ENCODE results near the gene GTF2A1.

Gene GTF2A1

DNA sequence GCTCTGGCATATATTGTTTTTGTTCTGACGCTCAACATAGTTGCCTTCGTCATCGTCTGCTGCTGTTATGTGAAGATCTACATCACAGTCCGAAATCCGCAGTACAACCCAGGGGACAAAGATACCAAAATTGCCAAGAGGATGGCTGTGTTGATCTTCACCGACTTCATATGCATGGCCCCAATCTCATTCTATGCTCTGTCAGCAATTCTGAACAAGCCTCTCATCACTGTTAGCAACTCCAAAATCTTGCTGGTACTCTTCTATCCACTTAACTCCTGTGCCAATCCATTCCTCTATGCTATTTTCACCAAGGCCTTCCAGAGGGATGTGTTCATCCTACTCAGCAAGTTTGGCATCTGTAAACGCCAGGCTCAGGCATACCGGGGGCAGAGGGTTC lies 77.0 kb downstream of the GTF2A1 start:
- in situ Hi-C loops (cut with MboI; ENCODE audit: low sequenced_read_pairs, unreplicated experiment) = no loop called here
- DNase-seq (ENCODE audit: low spot score) = no peak

GRCh38 chr14:81141426-81141825 lies 79.3 kb downstream of the GTF2A1 start:
- in situ Hi-C loops (cut with MboI; ENCODE audit: low sequenced_read_pairs, unreplicated experiment) = no loop called here
- TF ChIP-seq, protein P1, sequence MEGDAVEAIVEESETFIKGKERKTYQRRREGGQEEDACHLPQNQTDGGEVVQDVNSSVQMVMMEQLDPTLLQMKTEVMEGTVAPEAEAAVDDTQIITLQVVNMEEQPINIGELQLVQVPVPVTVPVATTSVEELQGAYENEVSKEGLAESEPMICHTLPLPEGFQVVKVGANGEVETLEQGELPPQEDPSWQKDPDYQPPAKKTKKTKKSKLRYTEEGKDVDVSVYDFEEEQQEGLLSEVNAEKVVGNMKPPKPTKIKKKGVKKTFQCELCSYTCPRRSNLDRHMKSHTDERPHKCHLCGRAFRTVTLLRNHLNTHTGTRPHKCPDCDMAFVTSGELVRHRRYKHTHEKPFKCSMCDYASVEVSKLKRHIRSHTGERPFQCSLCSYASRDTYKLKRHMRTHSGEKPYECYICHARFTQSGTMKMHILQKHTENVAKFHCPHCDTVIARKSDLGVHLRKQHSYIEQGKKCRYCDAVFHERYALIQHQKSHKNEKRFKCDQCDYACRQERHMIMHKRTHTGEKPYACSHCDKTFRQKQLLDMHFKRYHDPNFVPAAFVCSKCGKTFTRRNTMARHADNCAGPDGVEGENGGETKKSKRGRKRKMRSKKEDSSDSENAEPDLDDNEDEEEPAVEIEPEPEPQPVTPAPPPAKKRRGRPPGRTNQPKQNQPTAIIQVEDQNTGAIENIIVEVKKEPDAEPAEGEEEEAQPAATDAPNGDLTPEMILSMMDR (IDR thresholded peaks at IDR 0.05; ENCODE audit: borderline replicate concordance, control extremely low read depth, extremely low read depth, insufficient read depth, missing control alignments) = no peak
- no peak for DNase-seq (ENCODE audit: low spot score)

More for the DNA sequence above, 77.0 kb downstream of the GTF2A1 start:
- TF ChIP-seq, protein P1 (IDR thresholded peaks at IDR 0.05; ENCODE audit: borderline replicate concordance, control extremely low read depth, extremely low read depth, insufficient read depth, missing control alignments) = no peak

GRCh38 chr14:81138429-81138828 lies 82.3 kb downstream of the GTF2A1 start:
- in situ Hi-C loops (cut with MboI; ENCODE audit: low sequenced_read_pairs, unreplicated experiment) = no loop called here
- no peak for DNase-seq (ENCODE audit: low spot score)
- TF ChIP-seq, protein P1 (IDR thresholded peaks at IDR 0.05; ENCODE audit: borderline replicate concordance, control extremely low read depth, extremely low read depth, insufficient read depth, missing control alignments) = no peak

GRCh38 chr14:81137316-81137715 lies 83.4 kb downstream of the GTF2A1 start:
- TF ChIP-seq, protein P1 (IDR thresholded peaks at IDR 0.05; ENCODE audit: borderline replicate concordance, control extremely low read depth, extremely low read depth, insufficient read depth, missing control alignments) = no peak
- in situ Hi-C loops (cut with MboI; ENCODE audit: low sequenced_read_pairs, unreplicated experiment) = no loop called here
- DNase-seq (ENCODE audit: low spot score) = no peak

GRCh38 chr14:81133400-81133799 lies 87.4 kb downstream of the GTF2A1 start:
- DNase-seq (ENCODE audit: low spot score) = no peak
- TF ChIP-seq, protein P1 (IDR thresholded peaks at IDR 0.05; ENCODE audit: borderline replicate concordance, control extremely low read depth, extremely low read depth, insufficient read depth, missing control alignments) = no peak
- in situ Hi-C loops (cut with MboI; ENCODE audit: low sequenced_read_pairs, unreplicated experiment) = no loop called here

DNA sequence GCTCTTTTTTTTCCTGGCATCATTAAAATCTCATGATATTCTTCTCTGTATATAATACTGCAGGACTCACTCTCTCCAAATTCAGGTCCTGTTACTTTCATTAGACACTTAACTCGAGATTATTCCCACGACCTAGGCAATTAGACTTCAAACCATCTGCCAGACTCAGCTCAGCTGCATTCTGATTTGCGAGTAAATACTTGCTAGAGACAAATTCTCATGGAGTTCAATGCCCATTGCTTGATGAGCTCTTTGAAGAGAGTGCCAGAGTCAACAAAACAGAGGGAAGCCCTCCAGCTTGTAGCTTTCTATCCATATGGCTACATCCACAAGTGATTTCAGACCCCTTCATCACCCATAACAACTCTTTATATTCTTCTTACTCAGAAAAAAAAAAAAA lies 88.3 kb downstream of the GTF2A1 start:
- in situ Hi-C loops (cut with MboI; ENCODE audit: low sequenced_read_pairs, unreplicated experiment) = no loop called here
- no peak for DNase-seq (ENCODE audit: low spot score)
- TF ChIP-seq, protein P1 (IDR thresholded peaks at IDR 0.05; ENCODE audit: borderline replicate concordance, control extremely low read depth, extremely low read depth, insufficient read depth, missing control alignments) = no peak

GRCh38 chr14:81129242-81129641 lies 91.5 kb downstream of the GTF2A1 start:
- in situ Hi-C loops (cut with MboI; ENCODE audit: low sequenced_read_pairs, unreplicated experiment) = no loop called here
- DNase-seq (ENCODE audit: low spot score) = no peak
- TF ChIP-seq, protein P1 (IDR thresholded peaks at IDR 0.05; ENCODE audit: borderline replicate concordance, control extremely low read depth, extremely low read depth, insufficient read depth, missing control alignments) = no peak
